Trophoblast cell (in vitro differentiated cells and primary cell): ENCODE results near the gene EFCAB9. TPM values are rescaled to one million over a fixed set of nuclear protein-coding genes. Genes with fewer than 3 reads are reported as not detected.

ENCODE experiments used
- DNase-seq, 2 donors: peaks; one replicate each; pipeline ENCODE4 v3.0.0-alpha.2; 2016
- H2AFZ ChIP-seq: 2 replicates; pipeline ENCODE4 v1.6.1; 2013; ENCODE audit warnings: low read length, moderate library complexity, mild to moderate bottlenecking; ENCODE audit not compliant: insufficient read depth, poor library complexity
- H2AK5ac ChIP-seq: 2 replicates; pipeline ENCODE4 v1.6.1; 2013; ENCODE audit warnings: mild to moderate bottlenecking, low read length
- H2BK120ac ChIP-seq: 2 replicates; pipeline ENCODE4 v1.6.1; 2013; ENCODE audit warnings: low read length, mild to moderate bottlenecking, moderate library complexity; ENCODE audit not compliant: insufficient read depth, poor library complexity
- H2BK12ac ChIP-seq: 2 replicates; pipeline ENCODE4 v1.6.1; 2013; ENCODE audit warnings: mild to moderate bottlenecking, low read length, moderate library complexity
- H2BK5ac ChIP-seq: 2 replicates; pipeline ENCODE4 v1.6.1; 2013; ENCODE audit warnings: low read length, low read depth, moderate library complexity, mild to moderate bottlenecking; ENCODE audit not compliant: poor library complexity
- H3K14ac ChIP-seq: 2 replicates; pipeline ENCODE4 v1.6.1; 2013; ENCODE audit warnings: mild to moderate bottlenecking, low read length
- H3K18ac ChIP-seq: 2 replicates; pipeline ENCODE4 v1.6.1; 2013; ENCODE audit warnings: mild to moderate bottlenecking, low read length
- H3K23ac ChIP-seq: 2 replicates; pipeline ENCODE4 v1.6.1; 2013; ENCODE audit warnings: low read length
- H3K27ac ChIP-seq: 2 replicates; pipeline ENCODE4 v1.5.1; 2013; ENCODE audit warnings: low read depth, mild to moderate bottlenecking, inconsistent platforms, low read length, moderate library complexity
- H3K27me3 ChIP-seq: 2 replicates; pipeline ENCODE4 v1.6.1; 2013; ENCODE audit warnings: inconsistent platforms, mild to moderate bottlenecking, low read length, moderate library complexity; ENCODE audit not compliant: insufficient read depth
- H3K36me3 ChIP-seq, 2 experiments: 1 replicate in 1 of 2; 2 replicates in 1 of 2; pipeline ENCODE4 v1.6.1; 2013; ENCODE audit warnings: low read length in 2 of 2, mild to moderate bottlenecking in 2 of 2, moderate library complexity in 1 of 2; ENCODE audit not compliant: insufficient read depth in 2 of 2, control insufficient read depth in 1 of 2
- H3K4ac ChIP-seq: 2 replicates; pipeline ENCODE4 v1.6.1; 2013; ENCODE audit warnings: low read depth, mild to moderate bottlenecking, low read length, moderate library complexity
- H3K4me1 ChIP-seq, 2 experiments: 1 replicate in 1 of 2; 2 replicates in 1 of 2; pipeline ENCODE4 v1.6.1; 2013; ENCODE audit warnings: low read length in 2 of 2, mild to moderate bottlenecking in 2 of 2, moderate library complexity in 1 of 2; ENCODE audit not compliant: insufficient read depth in 2 of 2, control insufficient read depth in 1 of 2
- H3K4me2 ChIP-seq: 2 replicates; pipeline ENCODE4 v1.6.1; 2013; ENCODE audit warnings: inconsistent platforms, mild to moderate bottlenecking, low read length, moderate library complexity
- H3K4me3 ChIP-seq: 2 replicates; pipeline ENCODE4 v1.5.1; 2013; ENCODE audit warnings: mild to moderate bottlenecking, low read depth, low read length, inconsistent platforms
- H3K79me1 ChIP-seq: one replicate; pipeline ENCODE4 v1.6.1; 2013; ENCODE audit warnings: low read length
- H3K79me2 ChIP-seq: 2 replicates; pipeline ENCODE4 v1.6.1; 2013; ENCODE audit warnings: low read length, mild to moderate bottlenecking; ENCODE audit not compliant: control insufficient read depth, insufficient read depth, poor library complexity
- H3K9ac ChIP-seq: 2 replicates; pipeline ENCODE4 v1.6.1; 2013; ENCODE audit warnings: mild to moderate bottlenecking, low read length
- H3K9me3 ChIP-seq: 2 replicates; pipeline ENCODE4 v1.6.1; 2013; ENCODE audit warnings: low read depth, mild to moderate bottlenecking, control low read depth, inconsistent platforms, low read length; ENCODE audit not compliant: insufficient read depth
- H4K12ac ChIP-seq: 2 replicates; pipeline ENCODE4 v1.6.1; 2013; ENCODE audit warnings: low read depth, mild to moderate bottlenecking, low read length, moderate library complexity
- H4K8ac ChIP-seq: 2 replicates; pipeline ENCODE4 v1.6.1; 2013; ENCODE audit warnings: low read depth, mild to moderate bottlenecking, low read length, moderate library complexity
- H4K91ac ChIP-seq: one replicate; pipeline ENCODE4 v1.6.1; 2013; ENCODE audit warnings: low read depth, mild to moderate bottlenecking, low read length, moderate library complexity
- WGBS: extraction: QIAGEN DNeasy Blood & Tissue Kit; methylation state at CpG from one replicate; pipeline ENCODE4 v1.1.7; 2013; ENCODE audit warnings: missing lambda C conversion rate; ENCODE audit not compliant: insufficient read length, insufficient coverage; ENCODE audit errors: extremely low coverage; 5-methylcytosine and 5-hydroxymethylcytosine counted together
- polyA plus RNA-seq: library from polyadenylated mRNA; stranded (reverse); fragments of 200-250 nt; gene quantifications from 2 replicates; pipeline ENCODE4 v1.2.3, GENCODE V29; 2013

Gene EFCAB9
- not detected in 2 replicates for polyA plus RNA-seq

GRCh38 chr5:172193872-172194271, at the start of gene EFCAB9:
Gene EFCAB9, plus strand, starts transcription at chr5:172194172. Its CDS starts 1 bp downstream, at chr5:172194173.
- Histone ChIP-seq H2BK12ac (no peak within 1 kb of the TSS), H3K4ac (no peak within 1 kb of the TSS), H3K36me3 (no peaks in the 10 kb centered on the region), H3K27ac (no peak within 1 kb of the TSS), H4K91ac (no peak within 1 kb of the TSS), H3K79me1 (peaks cover 2% of the 10 kb centered on the region), H2AFZ (no peak within 1 kb of the TSS), H2BK5ac (no peak within 1 kb of the TSS), H3K4me3 (no peak within 1 kb of the TSS), H3K4me1 (no peaks in the 10 kb centered on the region), H3K9me3 (no peaks in the 10 kb centered on the region), H3K9ac (no peak within 1 kb of the TSS), H2AK5ac (no peak within 1 kb of the TSS), H3K18ac (no peak within 1 kb of the TSS), H3K27me3 (no peaks in the 10 kb centered on the region), H3K4me2 (no peak within 1 kb of the TSS), H3K23ac (no peak within 1 kb of the TSS), H3K79me2 (no peaks in the 10 kb centered on the region), H4K12ac (no peak within 1 kb of the TSS), H4K8ac (no peak within 1 kb of the TSS), H2BK120ac (no peak within 1 kb of the TSS), H3K14ac (no peak within 1 kb of the TSS)
- DNase-seq: no peak
- WGBS: no CpG with 5 or more reads among the region's 6 CpGs

GRCh38 chr5:172144291-172144815, 49.6 kb upstream of the EFCAB9 start:
- peak overlapping the region; percentile 71 for H2AK5ac ChIP-seq
- peak overlapping the region; percentile 76 for H2BK120ac ChIP-seq
- H3K14ac ChIP-seq: peak overlapping the region; percentile 67
- H2BK5ac ChIP-seq: peak overlapping the region; percentile 28
- H3K79me2 ChIP-seq: peaks cover 3% of the 10 kb centered on the region
- H3K18ac ChIP-seq: peak overlapping the region; percentile 80
- no peak overlapping the region for H3K9ac ChIP-seq
- H3K79me1 ChIP-seq: peaks cover 32% of the 10 kb centered on the region
- no peak overlapping the region for H3K4me3 ChIP-seq
- H3K27me3 ChIP-seq: no peaks in the 10 kb centered on the region
- H3K23ac ChIP-seq: no peak overlapping the region
- peak overlapping the region; percentile 78 for H4K91ac ChIP-seq
- H3K9me3 ChIP-seq: no peaks in the 10 kb centered on the region
- WGBS: no CpG with 5 or more reads among the region's 10 CpGs
- H3K4ac ChIP-seq: peak overlapping the region; percentile 9
- no peak overlapping the region for H3K4me2 ChIP-seq
- peaks cover 42 to 56% of the 10 kb centered on the region in 2 experiments for H3K4me1 ChIP-seq
- peak; percentile 88 to 92 for DNase-seq
- peak overlapping the region; percentile 61 for H4K8ac ChIP-seq
- peak overlapping the region; percentile 4 for H2AFZ ChIP-seq
- H4K12ac ChIP-seq: peak overlapping the region; percentile 5
- peak overlapping the region; percentile 78 for H3K27ac ChIP-seq
- peaks cover 9 to 11% of the 10 kb centered on the region in 2 experiments for H3K36me3 ChIP-seq
- peak overlapping the region; percentile 87 for H2BK12ac ChIP-seq

GRCh38 chr5:172144931-172145869, 48.8 kb upstream of the EFCAB9 start:
- Histone ChIP-seq H3K27ac (peak overlapping the region; percentile 78), H2BK12ac (peak overlapping the region; percentile 87), H4K12ac (peak overlapping the region; percentile 5), H3K4me1 (peaks cover 42 to 56% of the 10 kb centered on the region in 2 experiments), H3K79me1 (peaks cover 32% of the 10 kb centered on the region), H4K91ac (peak overlapping the region; percentile 78), H3K18ac (peak overlapping the region; percentile 80), H3K14ac (peak overlapping the region; percentile 67), H4K8ac (peak overlapping the region; percentile 61), H2BK120ac (peak overlapping the region; percentile 76), H3K4me3 (peak overlapping the region; percentile 21), H3K9me3 (no peaks in the 10 kb centered on the region), H3K9ac (no peak overlapping the region), H3K27me3 (no peaks in the 10 kb centered on the region), H3K79me2 (peaks cover 3% of the 10 kb centered on the region), H3K23ac (no peak overlapping the region), H2BK5ac (peak overlapping the region; percentile 15), H2AK5ac (peak overlapping the region; percentile 86), H3K4ac (peak overlapping the region; percentile 9), H2AFZ (peak overlapping the region; percentile 4), H3K36me3 (peaks cover 9 to 11% of the 10 kb centered on the region in 2 experiments), H3K4me2 (no peak overlapping the region)
- peak; percentile 55 to 67 for DNase-seq
- WGBS: no CpG with 5 or more reads among the region's 15 CpGs

- peaks cover 32% of the 10 kb centered on the region for H3K79me1 ChIP-seq
Measured at GRCh38 chr5:172145870-172146747, 47.9 kb upstream of the EFCAB9 start.

More at GRCh38 chr5:172145870-172146747, 47.9 kb upstream of the EFCAB9 start:
- H2BK5ac ChIP-seq: peak overlapping the region; percentile 13
- H3K4me2 ChIP-seq: no peak overlapping the region
- peaks cover 42 to 56% of the 10 kb centered on the region in 2 experiments for H3K4me1 ChIP-seq
- H3K9me3 ChIP-seq: no peaks in the 10 kb centered on the region
- H3K18ac ChIP-seq: peak overlapping the region; percentile 17
- no peak overlapping the region for H4K12ac ChIP-seq
- no peaks in the 10 kb centered on the region for H3K27me3 ChIP-seq
- peaks cover 9 to 11% of the 10 kb centered on the region in 2 experiments for H3K36me3 ChIP-seq
- peak overlapping the region; percentile 21 for H3K4me3 ChIP-seq
- peak; percentile 88 to 90 for DNase-seq
- no peak overlapping the region for H2AK5ac ChIP-seq
- H3K4ac ChIP-seq: no peak overlapping the region
- peak overlapping the region; percentile 43 for H3K14ac ChIP-seq
- peaks cover 3% of the 10 kb centered on the region for H3K79me2 ChIP-seq
- H3K23ac ChIP-seq: no peak overlapping the region
- WGBS: no CpG with 5 or more reads among the region's 21 CpGs
- peak overlapping the region; percentile 62 for H4K91ac ChIP-seq
- no peak overlapping the region for H2AFZ ChIP-seq
- H2BK120ac ChIP-seq: peak overlapping the region; percentile 43
- H3K27ac ChIP-seq: peak overlapping the region; percentile 78
- H3K9ac ChIP-seq: no peak overlapping the region
- peak overlapping the region; percentile 53 for H2BK12ac ChIP-seq
- H4K8ac ChIP-seq: peak overlapping the region; percentile 1
